Uterus (tissue), 2 donors: ENCODE data around the gene ASTN1.

Experiments used
- CTCF ChIP-seq, 4 experiments: fragments of 200-600 bp in 2 of 4; fragments of 450-650 bp in 2 of 4; sonication (generic) in 2 of 4; IDR thresholded peaks; one replicate each; pipeline ENCODE4 v1.5.1; 2016 to 2019; ENCODE audit warnings: antibody characterized with exemption in 4 of 4, mild to moderate bottlenecking in 2 of 4, moderate library complexity in 1 of 4
- POLR2A ChIP-seq, 2 donors: fragments of 450-650 bp; IDR thresholded peaks; one replicate each; pipeline ENCODE4 v1.6.1; 2016; ENCODE audit warnings: antibody characterized with exemption in 2 of 2, mild to moderate bottlenecking in 1 of 2, moderate library complexity in 1 of 2

- no peak for TF ChIP-seq CTCF (IDR thresholded peaks at IDR 0.05)
- TF ChIP-seq POLR2A (IDR thresholded peaks at IDR 0.05): no peak
These were observed 87.5 kb downstream of the ASTN1 start for GRCh38 chr1:177077006-177077405.
